DOHH2 (cell line): ENCODE data around the gene NAIF1.

ENCODE experiments used
- CTCF ChIP-seq: fragments of 200-600 bp; sonication (generic); IDR thresholded peaks from one replicate; pipeline ENCODE4 v1.5.1; 2014; ENCODE audit warnings: antibody characterized with exemption, mild to moderate bottlenecking, low read depth, low read length; ENCODE audit not compliant: poor library complexity, severe bottlenecking
- EZH2phosphoT487 ChIP-seq: fragments of 200-600 bp; sonication (generic); IDR thresholded peaks from 2 replicates; pipeline ENCODE4 v1.6.1; 2017; ENCODE audit warnings: borderline replicate concordance, mild to moderate bottlenecking, antibody characterized with exemption, low read length, moderate library complexity, mixed read lengths

GRCh38 chr9:128115187-128116103, 48.3 kb upstream of the NAIF1 start:
- TF ChIP-seq CTCF (no peak), EZH2phosphoT487 (no peak)
